Skeletal muscle satellite cell (primary cell): ENCODE measurements around the gene SOCS3. TPM values are rescaled to one million over a fixed set of nuclear protein-coding genes. Genes with fewer than 3 reads are reported as not detected.

ENCODE experiments used
- small RNA-seq: library from RNA; depleted of rRNA; stranded (forward); fragments of <200 nt; gene quantifications from one replicate; pipeline ENCODE3, GENCODE V24; 2012

The SOCS3 gene

Small RNAs within 50 kb of the gene (small RNA-seq; reads per million reads assigned to genes)
- gene RF00415 (not detected), gene RN7SL236P (not detected)
